ENCODE results near the gene RPL13. TPM values are rescaled to one million over a fixed set of nuclear protein-coding genes. Genes with fewer than 3 reads are reported as not detected.

Gene RPL13
- total RNA-seq, 1 experiment from 2014 or later, result 2,157 TPM

DNA sequence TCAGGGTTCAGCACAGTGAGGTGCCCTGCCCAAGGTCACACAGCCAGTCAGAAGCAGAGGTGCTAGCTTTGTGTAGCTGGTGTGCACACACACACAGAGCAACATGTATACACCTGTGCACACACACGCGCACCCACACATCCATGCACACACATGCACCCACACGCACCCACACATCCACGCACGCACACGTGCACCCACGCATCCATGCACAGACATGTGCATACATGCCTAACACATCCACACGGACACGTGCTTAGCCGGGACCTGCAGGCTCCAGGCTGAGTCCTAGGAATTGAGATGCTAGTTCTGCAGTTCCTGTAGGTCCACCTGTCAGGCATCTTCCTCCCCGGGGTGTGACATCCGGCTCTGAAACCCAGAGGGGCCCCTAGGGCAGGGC is 39.9 kb downstream of the RPL13 start:
- Histone ChIP-seq H2AK5ac (ENCODE audit: insufficient read length, low read length) (no peak overlapping the region), H2BK120ac (ENCODE audit: low read depth, low read length, poor library complexity, severe bottlenecking) (no peak overlapping the region), H3K9me3 (ENCODE audit: control insufficient read depth, low read depth, low read length) (no peaks in the 10 kb centered on the region), H2BK5ac (ENCODE audit: insufficient read length, low read length) (no peak overlapping the region), H4K5ac (ENCODE audit: insufficient read length, low read depth, low read length) (no peak overlapping the region), H3K23ac (ENCODE audit: insufficient read length, low read depth, low read length) (no peak overlapping the region), H3K4me1 (ENCODE audit: insufficient read depth, low read length) (no peaks in the 10 kb centered on the region; the same call in 1 of the 2 replicates), H3K14ac (ENCODE audit: insufficient read depth, low read length) (no peak overlapping the region), H4K91ac (ENCODE audit: insufficient read length, low read depth, low read length) (no peak overlapping the region), H4K20me1 (ENCODE audit: control insufficient read depth, insufficient read depth, insufficient read length) (no peaks in the 10 kb centered on the region), H3T11ph (ENCODE audit: low read length) (no peak overlapping the region), H3K79me2 (ENCODE audit: insufficient read depth, low read length) (no peaks in the 10 kb centered on the region), H2AFZ (ENCODE audit: low read length) (no peak overlapping the region), H2BK12ac (ENCODE audit: insufficient read length, low read depth, low read length) (no peak overlapping the region), H3K4me2 (ENCODE audit: insufficient read depth, insufficient read length, low read length) (no peak overlapping the region), H3K18ac (ENCODE audit: insufficient read length, low read depth, low read length) (no peak overlapping the region), H4K8ac (replicated peaks; ENCODE audit: insufficient read length, low read depth, low read length) (no peak overlapping the region), H3K23me2 (ENCODE audit: insufficient read length, low read depth, low read length, poor library complexity, severe bottlenecking) (no peaks in the 10 kb centered on the region), H2BK15ac (ENCODE audit: low read depth, low read length) (no peak overlapping the region), H3K9ac (ENCODE audit: extremely low read depth, insufficient read length, low read length) (no peak overlapping the region), H3K79me1 (ENCODE audit: insufficient read depth, low read depth, low read length, poor library complexity, severe bottlenecking) (no peaks in the 10 kb centered on the region), H3K27ac (ENCODE audit: insufficient read length, low read depth, low read length) (no peak overlapping the region), H2BK20ac (ENCODE audit: low read depth, low read length, poor library complexity, severe bottlenecking) (no peak overlapping the region), H3K56ac (ENCODE audit: insufficient read length, low read depth, low read length) (no peak overlapping the region), H3K27me3 (ENCODE audit: insufficient read depth, low read length) (no peaks in the 10 kb centered on the region), H3K4ac (ENCODE audit: low read depth, low read length) (no peak overlapping the region)
- WGBS (ENCODE audit: extremely low coverage, insufficient read length, low lambda C conversion rate), result no CpG with 5 or more reads among the region's 12 CpGs
- no peak for DNase-seq
- no peak overlapping the region for H3K27ac Mint-ChIP-seq
- TF ChIP-seq CTCF (conservative IDR thresholded peaks at IDR 0.05), result no peak
- no peak overlapping the region for H3K4me3 Mint-ChIP-seq
- peaks cover 4% of the 10 kb centered on the region for H3K27me3 Mint-ChIP-seq (ENCODE audit: low read depth)
- H3K4me1 Mint-ChIP-seq, result peaks cover 5 to 12% of the 10 kb centered on the region in 2 experiments
- H3K9me3 Mint-ChIP-seq, result no peaks in the 10 kb centered on the region; a peak in 1 of 5 replicates
- H3K36me3 Mint-ChIP-seq (ENCODE audit: insufficient read depth in 1 of 3, low read depth in 3 of 3), result 0 out of 7 replicates have a peak, but pooled peaks cover 0 to 3% (median 0%) of the 10 kb centered on the region in 3 experiments
